Esophagus muscularis mucosa (tissue), 3 donors: ENCODE data around the gene ADCY4.

ENCODE experiments used
- CTCF ChIP-seq, 3 experiments: fragments of 200-600 bp in 2 of 3; fragments of 450-650 bp in 1 of 3; sonication (generic) in 2 of 3; IDR thresholded peaks; one replicate each; pipeline ENCODE4 v1.5.1; 2017 to 2019; ENCODE audit warnings: antibody characterized with exemption in 3 of 3, mild to moderate bottlenecking in 2 of 3, moderate library complexity in 1 of 3
- POLR2A ChIP-seq: fragments of 450-650 bp; IDR thresholded peaks from one replicate; pipeline ENCODE4 v1.6.1; 2017; ENCODE audit warnings: antibody characterized with exemption, moderate library complexity, mild to moderate bottlenecking, low read depth
- POLR2AphosphoS5 ChIP-seq, 2 donors: sonication (generic); formaldehyde crosslinking; IDR thresholded peaks; one replicate each; pipeline ENCODE4 v1.6.1; 2017; ENCODE audit warnings: antibody characterized with exemption in 2 of 2

DNA sequence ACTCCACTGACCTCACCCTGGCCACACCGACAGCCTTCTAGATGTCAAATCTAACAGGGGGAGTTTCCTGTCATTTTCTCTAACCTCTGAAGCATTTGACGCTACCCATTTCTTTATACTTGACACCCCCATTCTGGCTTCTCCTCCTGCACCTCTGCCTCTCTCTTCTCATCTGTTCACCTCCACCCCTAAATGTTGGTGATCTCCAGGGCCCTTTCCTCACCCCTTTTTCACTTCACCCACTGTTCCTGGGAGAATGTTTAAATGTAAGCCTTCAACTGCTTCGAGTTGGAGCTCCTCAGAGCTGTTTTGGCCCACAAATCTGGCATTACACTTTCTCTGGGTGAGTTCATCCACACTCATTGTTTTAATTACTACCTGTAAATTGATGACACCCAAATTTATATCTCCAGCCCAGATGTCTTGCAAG is 63.0 kb downstream of the ADCY4 start:
- no peak for TF ChIP-seq POLR2A
- TF ChIP-seq CTCF (IDR thresholded peaks at IDR 0.05) = no peak
- TF ChIP-seq POLR2AphosphoS5 (IDR thresholded peaks at IDR 0.05) = no peak
